ENCODE results near the gene NDUFS8.

DNA sequence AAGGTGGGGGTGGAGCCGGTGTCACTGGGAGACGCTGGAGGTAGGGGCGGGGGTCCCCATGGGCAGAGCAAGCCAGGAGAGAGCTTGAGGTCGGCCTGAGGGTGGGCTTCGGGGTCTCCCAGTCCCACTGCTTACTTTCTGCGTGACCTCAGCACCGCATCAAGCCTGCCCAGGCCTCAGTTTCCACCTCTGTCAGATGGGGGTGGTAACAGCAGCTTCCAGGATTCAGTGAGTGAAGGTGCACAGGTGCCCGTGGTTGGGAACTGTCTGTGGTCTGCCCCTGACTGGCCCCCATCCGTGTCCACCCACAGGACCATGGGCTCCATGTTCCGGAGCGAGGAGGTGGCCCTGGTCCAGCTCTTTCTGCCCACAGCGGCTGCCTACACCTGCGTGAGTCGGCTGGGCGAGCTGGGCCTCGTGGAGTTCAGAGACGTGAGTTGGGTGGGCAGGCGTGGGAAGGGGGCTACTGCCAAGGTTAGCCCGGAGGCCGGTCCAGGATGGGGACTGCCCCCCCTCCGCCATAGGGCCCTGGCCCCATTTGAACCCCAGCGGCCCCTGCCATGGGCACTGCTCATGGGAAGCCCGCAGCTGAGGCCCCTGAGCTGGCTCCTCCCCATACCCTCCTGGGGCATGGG, 10.6 kb downstream of the NDUFS8 start:
- TF ChIP-seq TCF12 (IDR thresholded peaks at IDR 0.05; ENCODE audit: low read depth), result no peak
- TF ChIP-seq FOXM1 (IDR thresholded peaks at IDR 0.05; ENCODE audit: borderline replicate concordance, low read depth), result no peak
- TF ChIP-seq RAD21 (IDR thresholded peaks at IDR 0.05; ENCODE audit: low read depth), result no peak
- no peak for TF ChIP-seq REST (IDR thresholded peaks at IDR 0.05; ENCODE audit: low read depth)
- TF ChIP-seq EP300 (IDR thresholded peaks at IDR 0.05; ENCODE audit: borderline replicate concordance), result no peak
- TF ChIP-seq EGR1 (IDR thresholded peaks at IDR 0.05), result no peak
- no peak for TF ChIP-seq TEAD4 (IDR thresholded peaks at IDR 0.05)
- TF ChIP-seq ZBTB7A (IDR thresholded peaks at IDR 0.05; ENCODE audit: low read depth), result no peak
- no peak for TF ChIP-seq TAF1 (IDR thresholded peaks at IDR 0.05; ENCODE audit: low read depth)
- TF ChIP-seq YY1 (IDR thresholded peaks at IDR 0.05; ENCODE audit: low read depth), result no peak
- no peak for TF ChIP-seq CEBPB (IDR thresholded peaks at IDR 0.05)
- TF ChIP-seq, protein P1, sequence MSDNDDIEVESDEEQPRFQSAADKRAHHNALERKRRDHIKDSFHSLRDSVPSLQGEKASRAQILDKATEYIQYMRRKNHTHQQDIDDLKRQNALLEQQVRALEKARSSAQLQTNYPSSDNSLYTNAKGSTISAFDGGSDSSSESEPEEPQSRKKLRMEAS (IDR thresholded peaks at IDR 0.05), result no peak
- no peak for TF ChIP-seq NFIC (IDR thresholded peaks at IDR 0.05)
